Ascending aorta (tissue), 2 donors: ENCODE measurements around the gene IER5. TPM values are rescaled to one million over a fixed set of nuclear protein-coding genes. Genes with fewer than 3 reads are reported as not detected.

ENCODE experiments used
- DNase-seq, 2 donors: peaks; one replicate each; pipeline ENCODE4 v3.0.0-alpha.2; 2019; ENCODE audit warnings: low spot score in 2 of 2
- H3K27ac ChIP-seq, 2 donors: fragments of 200-600 bp; sonication (generic); one replicate each; pipeline ENCODE4 v1.5.1; 2016 to 2017; ENCODE audit warnings: mild to moderate bottlenecking in 1 of 2
- H3K27me3 ChIP-seq: fragments of 200-600 bp; sonication (generic); one replicate; pipeline ENCODE4 v1.5.1; 2017
- H3K36me3 ChIP-seq, 2 donors: fragments of 200-600 bp; sonication (generic); one replicate each; pipeline ENCODE4 v1.5.1; 2016
- H3K4me1 ChIP-seq, 2 donors: fragments of 200-600 bp; sonication (generic); one replicate each; pipeline ENCODE4 v1.5.1; 2016 to 2017; ENCODE audit warnings: mild to moderate bottlenecking in 1 of 2
- H3K4me3 ChIP-seq, 2 donors: fragments of 200-600 bp; sonication (generic); one replicate each; pipeline ENCODE4 v1.5.1; 2016 to 2017; ENCODE audit warnings: mild to moderate bottlenecking in 1 of 2
- H3K9me3 ChIP-seq, 2 donors: fragments of 200-600 bp; sonication (generic); one replicate each; pipeline ENCODE4 v1.5.1; 2016
- CTCF ChIP-seq, 3 experiments: fragments of 200-600 bp in 2 of 3; fragments of 450-650 bp in 1 of 3; sonication (generic) in 2 of 3; IDR thresholded peaks; one replicate each; pipeline ENCODE4 v1.5.1; 2016 to 2019; ENCODE audit warnings: antibody characterized with exemption in 3 of 3, mild to moderate bottlenecking in 1 of 3, moderate library complexity in 1 of 3
- intact Hi-C: fragments of 100-400 bp; cut with DNase I; formaldehyde crosslinking; loops from one replicate; pipeline ENCODE4 v1.15.1; 2023
- total RNA-seq: library from RNA; depleted of rRNA; stranded (reverse); fragments of >200 nt; gene quantifications from one replicate; pipeline ENCODE4 v1.1.0, GENCODE V29; 2016

IER5 gene
- total RNA-seq, 1 donor from 2014 or later, result 47.9 TPM

- Histone ChIP-seq H3K4me3 (no peak overlapping the region), H3K36me3 (no peaks in the 10 kb centered on the region), H3K27me3 (no peaks in the 10 kb centered on the region), H3K4me1 (peaks cover 0 to 7% of the 10 kb centered on the region in 2 donors), H3K27ac (no peak overlapping the region), H3K9me3 (no peaks in the 10 kb centered on the region)
- intact Hi-C loops, result no loop called here
- DNase-seq, result no peak
- no peak for TF ChIP-seq CTCF (IDR thresholded peaks at IDR 0.05)
Observed at GRCh38 chr1:181124291-181124751, 35.8 kb downstream of the IER5 start.

DNA sequence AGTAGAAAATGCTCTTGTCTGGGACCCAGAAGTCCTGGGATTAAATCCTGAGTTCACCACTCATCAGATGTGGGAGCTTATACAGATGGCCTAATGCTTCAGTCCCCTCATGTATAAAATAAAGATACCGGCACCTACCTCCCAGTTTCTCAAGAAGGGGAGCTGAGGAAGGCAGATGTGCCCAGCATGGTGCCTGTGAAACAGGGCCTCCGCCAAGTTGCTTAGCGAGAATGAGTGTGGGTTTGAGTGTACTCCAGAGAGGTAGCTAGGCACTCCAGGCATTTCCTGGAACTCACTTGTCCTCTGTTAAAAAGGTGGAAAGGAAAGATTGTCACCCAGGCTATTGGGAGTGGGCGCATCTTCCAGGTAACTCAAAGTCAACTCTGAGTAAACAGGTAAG lies 37.8 kb downstream of the IER5 start:
- Histone ChIP-seq H3K4me3 (no peak overlapping the region), H3K27ac (no peak overlapping the region), H3K36me3 (no peaks in the 10 kb centered on the region), H3K27me3 (no peaks in the 10 kb centered on the region), H3K4me1 (peaks cover 0 to 7% of the 10 kb centered on the region in 2 donors), H3K9me3 (no peaks in the 10 kb centered on the region)
- no peak for TF ChIP-seq CTCF (IDR thresholded peaks at IDR 0.05)
- no peak for DNase-seq
- intact Hi-C loops, result no loop called here

DNA sequence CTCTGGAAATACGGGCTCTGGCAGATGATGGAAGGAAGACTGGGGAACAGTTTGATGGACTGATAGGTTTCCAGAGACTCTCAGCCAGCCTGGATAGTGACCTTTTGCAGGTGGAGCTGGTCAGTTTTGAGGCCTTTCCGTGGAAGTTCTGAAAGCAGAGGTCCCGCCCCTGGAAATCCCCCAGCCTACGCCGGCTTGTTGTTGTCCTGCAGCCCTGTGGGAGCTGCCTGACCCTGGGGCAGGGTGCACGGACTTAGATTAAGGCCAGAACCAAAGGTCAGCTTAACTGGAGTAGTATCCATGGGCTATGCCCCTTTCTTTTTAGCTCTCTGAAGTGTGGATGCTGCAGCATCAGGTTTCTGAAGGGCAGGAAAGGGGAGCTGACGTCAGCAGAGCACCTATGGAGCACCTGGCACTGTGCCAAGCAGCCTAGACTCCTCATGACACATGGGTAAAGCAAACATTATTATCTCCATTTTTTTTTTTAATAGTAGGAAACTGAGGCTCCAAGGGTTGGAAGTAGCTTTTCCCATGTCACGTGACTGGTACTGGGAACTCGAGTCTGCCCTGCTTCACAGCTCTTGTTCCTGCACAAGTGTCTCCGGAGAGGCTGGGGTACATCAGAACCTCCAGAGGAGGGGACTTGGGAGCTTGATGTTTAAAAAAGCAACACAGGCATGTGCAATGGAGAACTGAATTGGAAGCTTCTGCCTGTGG lies 38.5 kb downstream of the IER5 start:
- no peak overlapping the region for H3K4me3 ChIP-seq
- TF ChIP-seq CTCF (IDR thresholded peaks at IDR 0.05), result no peak
- H3K27ac ChIP-seq, result no peak overlapping the region
- no peak for DNase-seq
- no peaks in the 10 kb centered on the region for H3K27me3 ChIP-seq
- peaks cover 0 to 11% of the 10 kb centered on the region in 2 donors for H3K4me1 ChIP-seq
- intact Hi-C loops, result no loop called here
- H3K9me3 ChIP-seq, result no peaks in the 10 kb centered on the region
- H3K36me3 ChIP-seq, result no peaks in the 10 kb centered on the region

GRCh38 chr1:181127898-181128453 lies 39.5 kb downstream of the IER5 start:
- DNase-seq, result no peak
- no peaks in the 10 kb centered on the region for H3K9me3 ChIP-seq
- H3K27me3 ChIP-seq, result no peaks in the 10 kb centered on the region
- no peak for TF ChIP-seq CTCF (IDR thresholded peaks at IDR 0.05)
- intact Hi-C loops, result no loop called here
- H3K4me3 ChIP-seq, result no peak overlapping the region
- peaks cover 0 to 11% of the 10 kb centered on the region in 2 donors for H3K4me1 ChIP-seq
- peak overlapping the region; percentile 32 to 51 for H3K27ac ChIP-seq
- no peaks in the 10 kb centered on the region for H3K36me3 ChIP-seq

GRCh38 chr1:181128592-181129497 lies 40.3 kb downstream of the IER5 start:
- no peak for TF ChIP-seq CTCF (IDR thresholded peaks at IDR 0.05)
- Histone ChIP-seq H3K4me1 (peaks cover 0 to 11% of the 10 kb centered on the region in 2 donors), H3K27me3 (no peaks in the 10 kb centered on the region), H3K36me3 (no peaks in the 10 kb centered on the region), H3K4me3 (no peak overlapping the region), H3K27ac (peak overlapping the region; percentile 32 to 51), H3K9me3 (no peaks in the 10 kb centered on the region)
- DNase-seq, result no peak
- intact Hi-C loops, result no loop called here
